Astrocyte (in vitro differentiated cells and primary cell): ENCODE data around the gene PLEKHA6. TPM values are rescaled to one million over a fixed set of nuclear protein-coding genes. Genes with fewer than 3 reads are reported as not detected.

Source experiments
- DNase-seq: peaks from one replicate; pipeline ENCODE4 v3.0.0-alpha.2; 2010; ENCODE audit warnings: low read depth
- FAIRE-seq: peaks from 2 replicates; lab custom pipeline; 2011; peaks lifted over from hg19 to GRCh38; lab: Jason Lieb, UNC
- H2AFZ ChIP-seq: 2 replicates; pipeline ENCODE4 v1.6.0; 2012; ENCODE audit warnings: low read depth, low read length, inconsistent platforms
- H3K27ac ChIP-seq: 2 replicates; pipeline ENCODE4 v1.5.1; 2011; ENCODE audit warnings: low read depth, low read length, inconsistent platforms
- H3K27me3 ChIP-seq: 2 replicates; pipeline ENCODE4 v1.6.0; 2011; ENCODE audit warnings: low read length, inconsistent platforms; ENCODE audit not compliant: insufficient read depth
- H3K36me3 ChIP-seq: 2 replicates; pipeline ENCODE4 v1.5.1; 2011; ENCODE audit warnings: low read length, inconsistent platforms; ENCODE audit not compliant: insufficient read depth
- H3K4me1 ChIP-seq: 2 replicates; pipeline ENCODE4 v1.5.1; 2011; ENCODE audit warnings: low read length, inconsistent platforms; ENCODE audit not compliant: insufficient read depth
- H3K4me2 ChIP-seq: 2 replicates; pipeline ENCODE4 v1.6.0; 2012; ENCODE audit warnings: low read length, inconsistent platforms
- H3K4me3 ChIP-seq: 2 replicates; pipeline ENCODE4 v1.5.1; 2011; ENCODE audit warnings: low read depth, mild to moderate bottlenecking, low read length, inconsistent platforms; ENCODE audit not compliant: insufficient read depth
- H3K79me2 ChIP-seq: 2 replicates; pipeline ENCODE4 v1.6.0; 2012; ENCODE audit warnings: mild to moderate bottlenecking, low read length, inconsistent platforms; ENCODE audit not compliant: insufficient read depth
- H3K9ac ChIP-seq: 2 replicates; pipeline ENCODE4 v1.6.0; 2012; ENCODE audit warnings: mild to moderate bottlenecking, low read length, inconsistent platforms
- H3K9me3 ChIP-seq: 2 replicates; pipeline ENCODE4 v1.5.1; 2012; ENCODE audit warnings: low read depth, mild to moderate bottlenecking, low read length, inconsistent platforms; ENCODE audit not compliant: insufficient read depth
- H4K20me1 ChIP-seq: 2 replicates; pipeline ENCODE4 v1.6.0; 2012; ENCODE audit warnings: low read length, inconsistent platforms; ENCODE audit not compliant: insufficient read depth
- H3K27ac Mint-ChIP-seq: one replicate; pipeline ENCODE4 v1.8.0; 2021; ENCODE audit warnings: mild to moderate bottlenecking, mixed read lengths; ENCODE audit not compliant: unreplicated experiment
- H3K27me3 Mint-ChIP-seq: one replicate; pipeline ENCODE4 v1.8.0; 2021; ENCODE audit warnings: low read depth, mixed read lengths; ENCODE audit not compliant: unreplicated experiment
- H3K36me3 Mint-ChIP-seq: one replicate; pipeline ENCODE4 v1.8.0; 2021; ENCODE audit warnings: low read depth, mixed read lengths; ENCODE audit not compliant: unreplicated experiment
- H3K4me1 Mint-ChIP-seq: one replicate; pipeline ENCODE4 v1.8.0; 2021; ENCODE audit warnings: low read depth, mixed read lengths; ENCODE audit not compliant: unreplicated experiment
- H3K4me3 Mint-ChIP-seq: one replicate; pipeline ENCODE4 v1.8.0; 2021; ENCODE audit warnings: mild to moderate bottlenecking, moderate library complexity, mixed read lengths; ENCODE audit not compliant: unreplicated experiment
- H3K9me3 Mint-ChIP-seq: one replicate; pipeline ENCODE4 v1.8.0; 2021; ENCODE audit warnings: mild to moderate bottlenecking, mixed read lengths; ENCODE audit not compliant: unreplicated experiment
- CTCF ChIP-seq: IDR thresholded peaks from 2 replicates; pipeline ENCODE4 v1.5.1; 2011; ENCODE audit warnings: low read depth, mild to moderate bottlenecking, inconsistent platforms, low read length, moderate library complexity; ENCODE audit not compliant: insufficient read depth
- EZH2 ChIP-seq: IDR thresholded peaks from 2 replicates; pipeline ENCODE4 v1.6.1; 2012; ENCODE audit warnings: mild to moderate bottlenecking, low read length, inconsistent platforms; ENCODE audit not compliant: insufficient read depth
- total RNA-seq: library from RNA; stranded (reverse); gene quantifications from 2 replicates; pipeline ENCODE4 v1.2.1, GENCODE V29; 2021

The PLEKHA6 gene
- total RNA-seq, 1 donor from 2014 or later: 1.5 TPM

- no peak overlapping the region for H3K4me3 Mint-ChIP-seq
- Histone ChIP-seq H3K4me1 (peaks cover 4% of the 10 kb centered on the region), H3K27me3 (peaks cover 6% of the 10 kb centered on the region), H3K4me2 (no peak overlapping the region), H3K9me3 (no peaks in the 10 kb centered on the region), H4K20me1 (no peaks in the 10 kb centered on the region), H3K79me2 (no peaks in the 10 kb centered on the region), H3K27ac (no peak overlapping the region), H3K4me3 (no peak overlapping the region), H3K36me3 (no peaks in the 10 kb centered on the region), H2AFZ (no peak overlapping the region), H3K9ac (no peak overlapping the region)
- H3K9me3 Mint-ChIP-seq: peaks cover 4% of the 10 kb centered on the region
- H3K27ac Mint-ChIP-seq: no peak overlapping the region
- FAIRE-seq (no peak), DNase-seq (no peak)
- H3K36me3 Mint-ChIP-seq: no peaks in the 10 kb centered on the region
- peaks cover 13% of the 10 kb centered on the region for H3K27me3 Mint-ChIP-seq
- H3K4me1 Mint-ChIP-seq: peaks cover 24% of the 10 kb centered on the region
- no peak for TF ChIP-seq EZH2
- TF ChIP-seq CTCF: no peak
Measured at GRCh38 chr1:204327359-204327758, 32.4 kb downstream of the PLEKHA6 start.

- H3K36me3 Mint-ChIP-seq: no peaks in the 10 kb centered on the region
Measured at GRCh38 chr1:204326771-204327300, 32.9 kb downstream of the PLEKHA6 start.

More at GRCh38 chr1:204326771-204327300, 32.9 kb downstream of the PLEKHA6 start:
- FAIRE-seq (no peak), DNase-seq (no peak)
- Histone ChIP-seq H3K36me3 (no peaks in the 10 kb centered on the region), H3K27ac (no peak overlapping the region), H3K9me3 (no peaks in the 10 kb centered on the region), H4K20me1 (no peaks in the 10 kb centered on the region), H2AFZ (no peak overlapping the region), H3K79me2 (no peaks in the 10 kb centered on the region), H3K27me3 (peaks cover 6% of the 10 kb centered on the region), H3K4me2 (no peak overlapping the region), H3K4me1 (peaks cover 4% of the 10 kb centered on the region), H3K4me3 (no peak overlapping the region), H3K9ac (no peak overlapping the region)
- Mint-ChIP-seq H3K27me3 (peaks cover 13% of the 10 kb centered on the region), H3K4me3 (no peak overlapping the region), H3K4me1 (peaks cover 28% of the 10 kb centered on the region), H3K9me3 (peaks cover 4% of the 10 kb centered on the region), H3K27ac (no peak overlapping the region)
- no peak for TF ChIP-seq CTCF
- TF ChIP-seq EZH2: no peak
